Loucy (cell line): ENCODE measurements around the gene PLAAT3.
"Not testable (repeated sequence)": the region's sequence is repeated elsewhere in the genome, so short reads cannot be mapped to it uniquely, and the experiment has no call there.

Source experiments
- H2AFZ ChIP-seq: fragments of 200-600 bp; sonication (generic); 2 replicates; pipeline ENCODE4 v1.6.0; 2016; ENCODE audit warnings: antibody characterized with exemption, mild to moderate bottlenecking, low read length, moderate library complexity
- H3F3A ChIP-seq: fragments of 200-600 bp; 2 replicates; pipeline ENCODE4 v1.6.0; 2016; ENCODE audit warnings: antibody characterized with exemption, low read depth, mild to moderate bottlenecking
- H3K27me3 ChIP-seq: fragments of 200-600 bp; sonication (generic); 2 replicates; pipeline ENCODE4 v1.6.1; 2014; ENCODE audit warnings: low read length, mild to moderate bottlenecking; ENCODE audit not compliant: insufficient read depth, poor library complexity, severe bottlenecking
- H3K36me3 ChIP-seq: fragments of 200-600 bp; sonication (generic); 2 replicates; pipeline ENCODE4 v1.6.1; 2016; ENCODE audit warnings: low read length; ENCODE audit not compliant: insufficient read depth
- H3K4me1 ChIP-seq: fragments of 200-600 bp; sonication (generic); 2 replicates; pipeline ENCODE4 v1.5.1; 2014; ENCODE audit warnings: low read length, mild to moderate bottlenecking; ENCODE audit not compliant: insufficient read depth, poor library complexity, severe bottlenecking
- H3K4me2 ChIP-seq: fragments of 200-600 bp; sonication (generic); 2 replicates; pipeline ENCODE4 v1.6.0; 2014; ENCODE audit warnings: antibody characterized with exemption, low read length, low read depth, mild to moderate bottlenecking; ENCODE audit not compliant: poor library complexity, severe bottlenecking
- H3K4me3 ChIP-seq: fragments of 200-600 bp; sonication (generic); 2 replicates; pipeline ENCODE4 v1.5.1; 2014; ENCODE audit warnings: low read length, mild to moderate bottlenecking, mixed read lengths; ENCODE audit not compliant: poor library complexity, severe bottlenecking
- H3K79me2 ChIP-seq: fragments of 200-600 bp; sonication (generic); 2 replicates; pipeline ENCODE4 v1.6.1; 2014; ENCODE audit warnings: low read length; ENCODE audit not compliant: insufficient read depth
- H3K9ac ChIP-seq: fragments of 200-600 bp; sonication (generic); 2 replicates; pipeline ENCODE4 v1.6.0; 2014; ENCODE audit warnings: mild to moderate bottlenecking, low read depth, low read length, moderate library complexity; ENCODE audit not compliant: poor library complexity, severe bottlenecking
- H3K9me2 ChIP-seq: fragments of 200-600 bp; sonication (generic); replicated peaks from 2 replicates; pipeline ENCODE4 v1.6.1; 2016; ENCODE audit warnings: low read depth, low read length, mixed read lengths
- H3K9me3 ChIP-seq: fragments of 200-600 bp; sonication (generic); 2 replicates; pipeline ENCODE4 v1.6.1; 2014; ENCODE audit warnings: mild to moderate bottlenecking, antibody characterized with exemption, low read length, low read depth; ENCODE audit not compliant: insufficient read depth
- H4K20me1 ChIP-seq: fragments of 200-600 bp; sonication (generic); 2 replicates; pipeline ENCODE4 v1.6.0; 2014; ENCODE audit warnings: antibody characterized with exemption, low read length, mild to moderate bottlenecking; ENCODE audit not compliant: insufficient read depth, poor library complexity, severe bottlenecking
- CTCF ChIP-seq: fragments of 200-600 bp; sonication (generic); conservative IDR thresholded peaks from 2 replicates; pipeline ENCODE4 v1.5.1; 2014; ENCODE audit warnings: mild to moderate bottlenecking, antibody characterized with exemption, low read length
- EZH2phosphoT487 ChIP-seq: fragments of 200-600 bp; IDR thresholded peaks from 2 replicates; pipeline ENCODE4 v1.6.1; 2018; ENCODE audit warnings: antibody characterized with exemption, mild to moderate bottlenecking, moderate library complexity, borderline replicate concordance

PLAAT3 gene

GRCh38 chr11:63586451-63587166 is 27.6 kb downstream of the PLAAT3 start:
- Histone ChIP-seq H3K4me1 (peaks cover 15% of the 10 kb centered on the region), H3K9ac (no peak overlapping the region), H3K9me3 (peaks cover 4% of the 10 kb centered on the region; the same call in 1 of the 2 replicates), H3K9me2 (no peaks in the 10 kb centered on the region), H3K4me3 (no peak overlapping the region), H2AFZ (no peak overlapping the region), H4K20me1 (no peaks in the 10 kb centered on the region), H3F3A (0 out of 2 replicates have a peak, but pooled peaks cover 9% of the 10 kb centered on the region), H3K4me2 (no peak overlapping the region), H3K79me2 (no peaks in the 10 kb centered on the region), H3K36me3 (no peaks in the 10 kb centered on the region), H3K27me3 (peaks cover 17% of the 10 kb centered on the region)
- TF ChIP-seq EZH2phosphoT487 (no peak), CTCF (no peak)

GRCh38 chr11:63583357-63583677 is 30.9 kb downstream of the PLAAT3 start:
- Histone ChIP-seq H3K79me2 (no peaks in the 10 kb centered on the region), H3K36me3 (no peaks in the 10 kb centered on the region), H3K27me3 (peaks cover 17% of the 10 kb centered on the region), H3K4me3 (no peak overlapping the region), H3K9me3 (peaks cover 16% of the 10 kb centered on the region), H2AFZ (no peak overlapping the region), H4K20me1 (no peaks in the 10 kb centered on the region), H3K9ac (no peak overlapping the region), H3F3A (0 out of 2 replicates have a peak, but pooled peaks cover 9% of the 10 kb centered on the region), H3K4me2 (no peak overlapping the region), H3K4me1 (peaks cover 16% of the 10 kb centered on the region), H3K9me2 (no peaks in the 10 kb centered on the region)
- TF ChIP-seq CTCF (no peak), EZH2phosphoT487 (no peak)

DNA sequence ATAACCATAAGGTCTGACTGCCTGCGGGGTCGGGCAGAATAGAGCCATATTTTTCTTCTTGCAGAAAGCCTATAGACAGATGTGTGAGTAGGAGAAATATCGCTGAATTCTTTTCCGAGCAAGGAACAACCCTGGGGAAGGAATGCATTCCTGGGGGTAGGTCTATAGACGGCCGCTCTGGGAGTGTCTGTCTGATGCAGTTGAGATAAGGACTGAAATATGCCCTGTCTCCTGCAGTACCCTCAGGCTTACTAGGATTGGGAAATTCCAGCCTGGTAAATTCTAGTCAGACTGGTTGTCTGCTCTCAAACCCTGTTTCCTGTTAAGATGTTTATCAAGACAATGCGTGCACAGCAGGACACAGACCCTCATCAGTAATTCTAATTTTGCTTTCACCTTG is 33.0 kb downstream of the PLAAT3 start:
- not testable (repeated sequence) for H3K36me3 ChIP-seq, H3K9ac ChIP-seq, H2AFZ ChIP-seq, H3K9me2 ChIP-seq, H3K27me3 ChIP-seq, H3K4me3 ChIP-seq, H3K4me2 ChIP-seq, H3K79me2 ChIP-seq, H3F3A ChIP-seq, H4K20me1 ChIP-seq
- Histone ChIP-seq H3K9me3 (peaks cover 19% of the 10 kb centered on the region), H3K4me1 (peaks cover 16% of the 10 kb centered on the region)

DNA sequence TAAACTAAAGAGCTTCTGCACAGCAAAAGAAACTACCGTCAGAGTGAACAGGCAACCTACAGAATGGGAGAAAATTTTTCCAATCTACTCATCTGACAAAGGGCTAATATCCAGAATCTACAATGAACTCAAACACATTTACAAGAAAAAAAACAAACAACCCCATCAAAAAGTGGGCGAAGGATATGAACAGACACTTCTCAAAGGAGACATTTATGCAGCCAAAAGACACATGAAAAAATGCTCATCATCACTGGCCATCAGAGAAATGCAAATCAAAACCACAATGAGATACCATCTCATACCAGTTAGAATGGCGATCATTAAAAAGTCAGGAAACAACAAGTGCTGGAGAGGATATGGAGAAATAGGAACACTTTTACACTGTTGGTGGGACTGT is 35.4 kb downstream of the PLAAT3 start:
- H3K79me2 ChIP-seq, H3K9ac ChIP-seq, H3K36me3 ChIP-seq, H3K4me3 ChIP-seq, H4K20me1 ChIP-seq, H2AFZ ChIP-seq, H3K27me3 ChIP-seq, H3F3A ChIP-seq, H3K9me2 ChIP-seq, H3K4me2 ChIP-seq: not testable (repeated sequence)
- H3K4me1 ChIP-seq = peaks cover 26% of the 10 kb centered on the region
- H3K9me3 ChIP-seq = peaks cover 19% of the 10 kb centered on the region
